Stimulated activated naive CD8-positive, alpha-beta T cell treated with anti-CD3 and anti-CD28 coated beads, Interleukin-15, amount 100 ng/mL, for 72 hours (primary cell): Measurements from ENCODE around the gene GPR62.

Experiments
- ATAC-seq: fragments of 150-1000 bp; cut with Tn5 transposase; 2 replicates; pipeline ENCODE4 v1.10.0; 2021; ENCODE audit warnings: mild to moderate bottlenecking, moderate library complexity
- DNase-seq, 2 donors: peaks; one replicate each; pipeline ENCODE4 v3.0.0; 2021 to 2022
- H3K27ac Mint-ChIP-seq, 2 donors: one replicate each; pipeline ENCODE4 v1.8.0; 2022; ENCODE audit warnings: mild to moderate bottlenecking in 2 of 2, mixed read lengths in 2 of 2, moderate library complexity in 2 of 2
- H3K27me3 Mint-ChIP-seq: one replicate; pipeline ENCODE4 v1.8.0; 2022; ENCODE audit warnings: mixed read lengths
- H3K4me1 Mint-ChIP-seq: one replicate; pipeline ENCODE4 v1.8.0; 2022; ENCODE audit warnings: mild to moderate bottlenecking, mixed read lengths
- H3K4me3 Mint-ChIP-seq, 2 donors: one replicate each; pipeline ENCODE4 v1.8.0; 2022; ENCODE audit warnings: mild to moderate bottlenecking in 2 of 2, mixed read lengths in 2 of 2, moderate library complexity in 1 of 2
- H3K9me3 Mint-ChIP-seq, 2 donors: one replicate each; pipeline ENCODE4 v1.8.0; 2022; ENCODE audit warnings: mixed read lengths in 2 of 2

GPR62 gene

GRCh38 chr3:51970606-51971300 lies 15.6 kb downstream of the GPR62 start:
- ATAC-seq (no peak), DNase-seq (no peak)
- H3K27ac Mint-ChIP-seq = no peak overlapping the region
- H3K4me1 Mint-ChIP-seq = peaks cover 65% of the 10 kb centered on the region
- no peak overlapping the region for H3K4me3 Mint-ChIP-seq
- H3K27me3 Mint-ChIP-seq = peaks cover 7% of the 10 kb centered on the region
- H3K9me3 Mint-ChIP-seq = no peaks in the 10 kb centered on the region

GRCh38 chr3:51971350-51971749 lies 16.2 kb downstream of the GPR62 start:
- H3K4me3 Mint-ChIP-seq = no peak overlapping the region
- H3K27ac Mint-ChIP-seq = no peak overlapping the region
- DNase-seq (no peak), ATAC-seq (no peak)
- peaks cover under 1% of the 10 kb centered on the region for H3K27me3 Mint-ChIP-seq
- no peaks in the 10 kb centered on the region for H3K9me3 Mint-ChIP-seq
- H3K4me1 Mint-ChIP-seq = peaks cover 65% of the 10 kb centered on the region

- DNase-seq = peak in 1 of 2 donors; percentile 40
- H3K9me3 Mint-ChIP-seq = no peaks in the 10 kb centered on the region
- peak overlapping the region; percentile 84 to 100 for H3K4me3 Mint-ChIP-seq
- peaks cover 59% of the 10 kb centered on the region for H3K4me1 Mint-ChIP-seq
- ATAC-seq = peak; percentile 47
- H3K27ac Mint-ChIP-seq = peak overlapping the region; percentile 93 to 97
- no peaks in the 10 kb centered on the region for H3K27me3 Mint-ChIP-seq
These were observed 19.2 kb downstream of the GPR62 start for GRCh38 chr3:51974277-51974962.

GRCh38 chr3:51974963-51975851 lies 20.0 kb downstream of the GPR62 start, which contains the start of gene ABHD14A:
Gene ABHD14A (plus strand): TSS chr3:51975064. CDS start chr3:51975136, 72 bp downstream.
- peak; percentile 80 for ATAC-seq
- peaks cover 59% of the 10 kb centered on the region for H3K4me1 Mint-ChIP-seq
- DNase-seq = peak; percentile 75 to 76
- H3K4me3 Mint-ChIP-seq = peak within 1 kb of the TSS; percentile 84 to 100
- H3K9me3 Mint-ChIP-seq = no peaks in the 10 kb centered on the region
- H3K27me3 Mint-ChIP-seq = no peaks in the 10 kb centered on the region
- peak within 1 kb of the TSS; percentile 93 to 97 for H3K27ac Mint-ChIP-seq

GRCh38 chr3:51975852-51976549 lies 20.8 kb downstream of the GPR62 start:
- Mint-ChIP-seq H3K9me3 (no peaks in the 10 kb centered on the region), H3K4me3 (peak overlapping the region; percentile 84 to 100), H3K27ac (no peak overlapping the region), H3K4me1 (peaks cover 59% of the 10 kb centered on the region), H3K27me3 (no peaks in the 10 kb centered on the region)
- DNase-seq = peak in 1 of 2 donors; percentile 40
- ATAC-seq = no peak

- ATAC-seq (peak; percentile 47), DNase-seq (peak in 1 of 2 donors; percentile 38)
- peak overlapping the region in 1 of 2 donors; percentile 63 for H3K27ac Mint-ChIP-seq
- no peaks in the 10 kb centered on the region for H3K27me3 Mint-ChIP-seq
- H3K9me3 Mint-ChIP-seq = no peaks in the 10 kb centered on the region
- H3K4me3 Mint-ChIP-seq = peak overlapping the region; percentile 21 to 36
- H3K4me1 Mint-ChIP-seq = peaks cover 69% of the 10 kb centered on the region
These were observed 22.4 kb downstream of the GPR62 start for GRCh38 chr3:51977446-51978142.

- ATAC-seq (no peak), DNase-seq (no peak)
- Mint-ChIP-seq H3K4me3 (no peak overlapping the region), H3K4me1 (peaks cover 73% of the 10 kb centered on the region), H3K9me3 (no peaks in the 10 kb centered on the region), H3K27me3 (no peaks in the 10 kb centered on the region), H3K27ac (no peak overlapping the region)
These were observed 22.9 kb downstream of the GPR62 start for GRCh38 chr3:51978143-51978502.

GRCh38 chr3:51980253-51980652 lies 25.1 kb downstream of the GPR62 start:
- no peak for DNase-seq
- Mint-ChIP-seq H3K27me3 (no peaks in the 10 kb centered on the region), H3K27ac (no peak overlapping the region), H3K9me3 (no peaks in the 10 kb centered on the region), H3K4me3 (no peak overlapping the region), H3K4me1 (peaks cover 77% of the 10 kb centered on the region)
- ATAC-seq = no peak

- H3K4me1 Mint-ChIP-seq = peaks cover 68% of the 10 kb centered on the region
- H3K27me3 Mint-ChIP-seq = no peaks in the 10 kb centered on the region
- peak overlapping the region; percentile 93 to 94 for H3K4me3 Mint-ChIP-seq
- H3K27ac Mint-ChIP-seq = peak overlapping the region; percentile 89 to 97
- peak; percentile 45 to 61 for DNase-seq
- no peaks in the 10 kb centered on the region for H3K9me3 Mint-ChIP-seq
- peak; percentile 65 for ATAC-seq
These were observed 27.2 kb downstream of the GPR62 start for GRCh38 chr3:51982352-51982837.

- Mint-ChIP-seq H3K27me3 (no peaks in the 10 kb centered on the region), H3K4me1 (peaks cover 62% of the 10 kb centered on the region), H3K27ac (peak within 1 kb of the TSS; percentile 92 to 97), H3K9me3 (no peaks in the 10 kb centered on the region), H3K4me3 (peak within 1 kb of the TSS; percentile 93 to 94)
- ATAC-seq (peak; percentile 92), DNase-seq (peak; percentile 83 to 85)
These were observed 27.8 kb downstream of the GPR62 start, which contains the start of gene ACY1 for GRCh38 chr3:51982838-51983577. Gene ACY1 (plus strand): TSS chr3:51983535. CDS start chr3:51984065, 530 bp downstream.

GRCh38 chr3:51983578-51984268 lies 28.5 kb downstream of the GPR62 start:
- H3K4me3 Mint-ChIP-seq = peak overlapping the region; percentile 93 to 94
- no peaks in the 10 kb centered on the region for H3K9me3 Mint-ChIP-seq
- peaks cover 64% of the 10 kb centered on the region for H3K4me1 Mint-ChIP-seq
- ATAC-seq (peak; percentile 13), DNase-seq (no peak)
- no peaks in the 10 kb centered on the region for H3K27me3 Mint-ChIP-seq
- peak overlapping the region; percentile 92 to 97 for H3K27ac Mint-ChIP-seq

GRCh38 chr3:51984269-51984647 lies 29.1 kb downstream of the GPR62 start:
- H3K27me3 Mint-ChIP-seq = no peaks in the 10 kb centered on the region

GRCh38 chr3:51985063-51985462 lies 29.9 kb downstream of the GPR62 start:
- H3K9me3 Mint-ChIP-seq = no peaks in the 10 kb centered on the region
- no peak for ATAC-seq
- no peaks in the 10 kb centered on the region for H3K27me3 Mint-ChIP-seq
- H3K4me3 Mint-ChIP-seq = no peak overlapping the region
- peak overlapping the region in 1 of 2 donors; percentile 57 for H3K27ac Mint-ChIP-seq
- no peak for DNase-seq
- peaks cover 71% of the 10 kb centered on the region for H3K4me1 Mint-ChIP-seq

More at GRCh38 chr3:51984269-51984647, 29.1 kb downstream of the GPR62 start:
- no peak for ATAC-seq
- DNase-seq = no peak
- H3K9me3 Mint-ChIP-seq = no peaks in the 10 kb centered on the region
- peaks cover 69% of the 10 kb centered on the region for H3K4me1 Mint-ChIP-seq
- H3K27ac Mint-ChIP-seq = no peak overlapping the region
- peak overlapping the region; percentile 93 to 94 for H3K4me3 Mint-ChIP-seq
